Mesothelial cell of epicardium (in vitro differentiated cells): ENCODE data around the gene TMEFF2. TPM values are rescaled to one million over a fixed set of nuclear protein-coding genes. Genes with fewer than 3 reads are reported as not detected.

Experiments used
- DNase-seq, 2 experiments: peaks; one replicate each; pipeline ENCODE4 v3.0.0; 2021; ENCODE audit warnings: low spot score in 2 of 2; ENCODE audit not compliant: unreplicated experiment in 2 of 2
- H3K27ac Mint-ChIP-seq: 2 replicates; pipeline ENCODE4 v1.8.0; 2021; ENCODE audit warnings: mixed read lengths
- H3K27me3 Mint-ChIP-seq: 2 replicates; pipeline ENCODE4 v1.8.0; 2021; ENCODE audit warnings: low read depth, mixed read lengths
- H3K36me3 Mint-ChIP-seq: 2 replicates; pipeline ENCODE4 v1.8.0; 2021; ENCODE audit warnings: mixed read lengths
- H3K4me1 Mint-ChIP-seq: 2 replicates; pipeline ENCODE4 v1.8.0; 2021; ENCODE audit warnings: mixed read lengths
- H3K4me3 Mint-ChIP-seq: 2 replicates; pipeline ENCODE4 v1.8.0; 2021; ENCODE audit warnings: mild to moderate bottlenecking, moderate library complexity, mixed read lengths
- H3K9me3 Mint-ChIP-seq: 2 replicates; pipeline ENCODE4 v1.8.0; 2021; ENCODE audit warnings: mixed read lengths
- total RNA-seq: library from RNA; stranded (reverse); gene quantifications from 3 replicates; pipeline ENCODE4 v1.2.1, GENCODE V29; 2021
- TF ChIP-seq, protein P1 (sequence below): fragments of 200-600 bp; sonication (generic); IDR thresholded peaks from one replicate; pipeline ENCODE4 v1.5.0; 2021; ENCODE audit warnings: antibody characterized with exemption; ENCODE audit not compliant: unreplicated experiment

The TMEFF2 gene
- total RNA-seq, 1 donor from 2014 or later: 18.1 TPM

DNA sequence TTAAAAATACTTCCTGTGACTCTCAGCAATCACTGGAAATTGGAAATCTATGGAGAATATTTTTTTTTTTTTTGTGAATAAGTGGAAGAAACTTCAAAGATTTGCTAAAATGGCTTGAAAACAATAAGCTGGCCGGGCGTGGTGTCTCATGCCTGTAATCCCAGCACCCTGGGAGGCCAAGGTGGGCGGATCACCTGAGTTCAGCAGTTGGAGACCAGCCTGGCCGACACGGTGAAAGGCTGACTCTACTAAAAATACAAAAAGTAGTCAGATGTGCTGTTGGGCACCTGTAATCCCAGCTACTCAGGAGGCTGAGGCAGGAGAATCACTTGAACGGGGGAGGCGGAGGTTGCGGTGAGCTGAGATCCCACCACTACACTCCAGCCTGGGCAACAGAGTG is 192.3 kb downstream of the TMEFF2 start:
- Mint-ChIP-seq H3K4me3 (no peak overlapping the region), H3K4me1 (peaks cover 27% of the 10 kb centered on the region), H3K36me3 (no peaks in the 10 kb centered on the region), H3K27me3 (no peaks in the 10 kb centered on the region), H3K9me3 (no peaks in the 10 kb centered on the region), H3K27ac (no peak overlapping the region)
- TF ChIP-seq, protein P1, sequence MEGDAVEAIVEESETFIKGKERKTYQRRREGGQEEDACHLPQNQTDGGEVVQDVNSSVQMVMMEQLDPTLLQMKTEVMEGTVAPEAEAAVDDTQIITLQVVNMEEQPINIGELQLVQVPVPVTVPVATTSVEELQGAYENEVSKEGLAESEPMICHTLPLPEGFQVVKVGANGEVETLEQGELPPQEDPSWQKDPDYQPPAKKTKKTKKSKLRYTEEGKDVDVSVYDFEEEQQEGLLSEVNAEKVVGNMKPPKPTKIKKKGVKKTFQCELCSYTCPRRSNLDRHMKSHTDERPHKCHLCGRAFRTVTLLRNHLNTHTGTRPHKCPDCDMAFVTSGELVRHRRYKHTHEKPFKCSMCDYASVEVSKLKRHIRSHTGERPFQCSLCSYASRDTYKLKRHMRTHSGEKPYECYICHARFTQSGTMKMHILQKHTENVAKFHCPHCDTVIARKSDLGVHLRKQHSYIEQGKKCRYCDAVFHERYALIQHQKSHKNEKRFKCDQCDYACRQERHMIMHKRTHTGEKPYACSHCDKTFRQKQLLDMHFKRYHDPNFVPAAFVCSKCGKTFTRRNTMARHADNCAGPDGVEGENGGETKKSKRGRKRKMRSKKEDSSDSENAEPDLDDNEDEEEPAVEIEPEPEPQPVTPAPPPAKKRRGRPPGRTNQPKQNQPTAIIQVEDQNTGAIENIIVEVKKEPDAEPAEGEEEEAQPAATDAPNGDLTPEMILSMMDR: no peak
- no peak for DNase-seq

DNA sequence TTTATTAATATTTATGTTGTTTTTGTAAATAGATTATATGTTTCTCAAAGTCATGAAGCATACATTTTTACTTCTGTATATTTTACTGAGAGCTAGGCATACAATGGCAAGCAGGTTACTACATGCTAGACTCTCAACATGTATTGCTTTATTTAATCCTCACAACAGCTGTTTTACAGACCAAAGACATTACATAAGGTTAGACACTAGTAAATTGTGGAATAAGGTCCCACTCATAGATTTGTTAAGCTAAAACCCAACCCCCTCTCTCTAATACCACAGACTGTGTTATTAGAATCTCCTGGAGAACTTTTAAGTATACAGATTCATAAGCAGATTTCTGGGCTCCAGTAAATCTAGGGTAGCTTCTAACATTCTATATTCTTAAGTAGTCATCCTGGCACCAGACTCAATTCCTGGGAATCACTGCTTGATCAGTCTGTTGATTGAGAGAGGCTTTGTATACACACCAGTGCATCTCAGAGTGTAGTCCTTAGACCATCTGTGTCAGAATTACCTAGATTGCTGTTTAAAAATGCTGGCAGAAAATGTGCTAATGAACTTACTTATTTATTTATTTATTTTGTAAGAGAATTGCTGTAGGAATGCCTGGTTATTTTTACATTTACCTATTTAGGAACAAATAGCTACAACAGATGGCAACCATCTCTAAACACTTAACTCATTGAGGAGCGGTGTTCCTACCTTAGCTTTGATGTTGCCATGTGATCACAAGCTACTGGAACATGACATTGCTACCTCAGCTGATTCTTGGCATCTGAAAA is 194.3 kb downstream of the TMEFF2 start:
- H3K9me3 Mint-ChIP-seq: no peaks in the 10 kb centered on the region
- no peaks in the 10 kb centered on the region for H3K27me3 Mint-ChIP-seq
- H3K27ac Mint-ChIP-seq: no peak overlapping the region
- TF ChIP-seq, protein P1: no peak
- no peak for DNase-seq
- no peak overlapping the region for H3K4me3 Mint-ChIP-seq
- H3K4me1 Mint-ChIP-seq: peaks cover 14% of the 10 kb centered on the region
- no peaks in the 10 kb centered on the region for H3K36me3 Mint-ChIP-seq

DNA sequence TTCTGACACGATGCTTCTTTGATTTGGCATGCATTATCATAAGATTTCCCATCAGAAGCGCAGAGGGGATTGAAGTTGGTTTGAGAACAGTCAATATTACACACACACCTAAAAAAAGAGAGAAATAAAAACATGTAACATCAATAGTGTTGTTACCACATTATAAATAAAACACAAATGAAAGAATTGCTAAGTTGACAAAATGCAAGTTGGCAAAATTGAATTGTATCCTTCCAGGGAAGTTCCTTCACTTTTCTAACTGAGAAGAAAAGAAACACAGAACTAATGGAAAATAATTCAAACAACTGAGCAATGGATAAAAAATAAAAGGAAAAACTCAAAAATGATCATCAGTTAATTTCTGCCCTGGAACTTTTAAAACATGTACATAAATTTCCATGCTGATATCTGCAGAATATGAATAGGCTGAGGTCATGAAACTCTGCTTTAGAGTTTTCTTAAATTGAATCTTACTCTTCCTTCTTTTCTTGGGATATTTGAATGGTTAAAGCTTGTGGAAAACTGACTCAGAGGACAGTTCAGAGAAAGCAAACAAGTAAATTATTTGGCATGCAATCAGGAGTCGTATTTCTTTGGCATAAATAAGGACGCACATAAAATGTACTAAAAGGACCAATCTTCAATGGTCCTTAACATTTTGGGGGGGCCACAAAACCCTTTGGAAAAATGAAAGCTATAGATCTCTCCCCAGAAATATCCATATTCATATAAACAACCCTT is 195.5 kb downstream of the TMEFF2 start:
- Mint-ChIP-seq H3K27me3 (no peaks in the 10 kb centered on the region), H3K9me3 (no peaks in the 10 kb centered on the region), H3K4me1 (peaks cover 8% of the 10 kb centered on the region), H3K36me3 (no peaks in the 10 kb centered on the region), H3K4me3 (no peak overlapping the region), H3K27ac (no peak overlapping the region)
- DNase-seq: no peak
- TF ChIP-seq, protein P1: no peak

DNA sequence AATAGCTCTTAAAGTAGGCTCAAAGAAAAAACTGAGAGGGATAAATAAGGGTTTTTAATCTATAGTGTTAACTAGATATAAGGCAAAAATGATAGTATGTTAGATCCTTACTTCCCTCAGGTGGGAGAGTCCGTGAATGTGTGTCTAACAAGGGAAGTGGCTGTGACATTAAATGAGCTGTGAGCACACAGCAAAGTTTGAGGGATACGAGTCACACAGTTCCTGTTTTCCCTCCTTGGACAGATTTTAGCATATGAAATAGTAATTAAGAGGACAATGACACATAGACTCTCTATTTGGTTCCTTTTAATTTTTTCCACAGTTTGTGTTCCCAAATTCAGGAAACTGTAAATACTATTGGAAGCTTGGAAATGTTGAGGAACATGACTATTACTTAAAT is 199.4 kb downstream of the TMEFF2 start:
- Mint-ChIP-seq H3K27me3 (no peaks in the 10 kb centered on the region), H3K4me3 (no peak overlapping the region), H3K36me3 (no peaks in the 10 kb centered on the region), H3K4me1 (peaks cover 11% of the 10 kb centered on the region), H3K9me3 (no peaks in the 10 kb centered on the region), H3K27ac (no peak overlapping the region)
- DNase-seq: no peak
- TF ChIP-seq, protein P1: no peak

DNA sequence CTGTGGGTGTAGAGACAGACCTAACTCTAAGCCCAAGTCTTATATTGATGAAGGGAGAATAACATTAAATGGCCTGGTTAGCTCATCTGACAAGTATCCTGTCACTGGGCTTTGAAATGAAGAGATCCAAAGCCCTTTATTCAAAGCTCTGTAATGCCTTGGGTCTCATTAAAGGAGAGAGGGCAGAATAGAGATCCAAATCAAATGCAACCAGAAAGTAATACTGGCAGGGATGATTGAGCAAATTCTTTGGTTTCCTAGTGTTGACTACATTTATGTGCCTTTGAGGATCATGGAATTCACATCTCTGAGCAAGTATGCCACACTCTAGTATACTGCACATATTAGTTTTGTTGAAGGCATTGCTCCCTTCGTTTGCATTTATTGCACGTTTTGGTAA is 200.0 kb downstream of the TMEFF2 start:
- Mint-ChIP-seq H3K36me3 (no peaks in the 10 kb centered on the region), H3K9me3 (no peaks in the 10 kb centered on the region), H3K27ac (no peak overlapping the region), H3K27me3 (no peaks in the 10 kb centered on the region), H3K4me1 (peaks cover 13% of the 10 kb centered on the region), H3K4me3 (no peak overlapping the region)
- TF ChIP-seq, protein P1: no peak
- DNase-seq: no peak
